GM23338 (cell line): ENCODE data around the gene ANKH. TPM values are rescaled to one million over a fixed set of nuclear protein-coding genes. Genes with fewer than 3 reads are reported as not detected.

Source experiments
- ATAC-seq: fragments of 200-7000 bp; cut with Tn5 transposase; 3 replicates; pipeline ENCODE4 v1.9.1; 2020
- DNase-seq: peaks from one replicate; pipeline ENCODE4 v3.0.0-alpha.2; 2015; ENCODE audit warnings: low spot score
- H2AFZ ChIP-seq: fragments of 200-600 bp; sonication (generic); 2 replicates; pipeline ENCODE4 v1.8.0; 2016; ENCODE audit warnings: antibody characterized with exemption, mild to moderate bottlenecking, moderate library complexity
- H3F3A ChIP-seq: fragments of 200-600 bp; sonication (generic); replicated peaks from 2 replicates; pipeline ENCODE4 v1.8.0; 2017; ENCODE audit warnings: antibody characterized with exemption, mixed run types, low read depth
- H3K27ac ChIP-seq: fragments of 200-600 bp; sonication (generic); 2 replicates; pipeline ENCODE4 v1.6.1; 2016; ENCODE audit warnings: low read depth
- H3K27me3 ChIP-seq: fragments of 200-600 bp; sonication (generic); 2 replicates; pipeline ENCODE4 v1.8.0; 2016; ENCODE audit warnings: mild to moderate bottlenecking, mixed run types, moderate library complexity; ENCODE audit not compliant: insufficient read depth
- H3K36me3 ChIP-seq: fragments of 200-600 bp; sonication (generic); 2 replicates; pipeline ENCODE4 v1.8.0; 2016; ENCODE audit warnings: mild to moderate bottlenecking; ENCODE audit not compliant: insufficient read depth
- H3K4me1 ChIP-seq: fragments of 200-600 bp; sonication (generic); 2 replicates; pipeline ENCODE4 v1.8.0; 2016; ENCODE audit warnings: mild to moderate bottlenecking, moderate library complexity; ENCODE audit not compliant: insufficient read depth
- H3K4me2 ChIP-seq: fragments of 200-600 bp; sonication (generic); 2 replicates; pipeline ENCODE4 v1.7.1; 2017; ENCODE audit warnings: mixed run types
- H3K4me3 ChIP-seq: fragments of 200-600 bp; sonication (generic); 2 replicates; pipeline ENCODE4 v1.6.1; 2016; ENCODE audit warnings: mixed run types
- H3K79me2 ChIP-seq: fragments of 200-600 bp; sonication (generic); replicated peaks from 2 replicates; pipeline ENCODE4 v1.8.0; 2017; ENCODE audit warnings: mild to moderate bottlenecking; ENCODE audit not compliant: insufficient read depth
- H3K9me2 ChIP-seq: fragments of 200-600 bp; sonication (generic); 2 replicates; pipeline ENCODE4 v1.8.0; 2017; ENCODE audit not compliant: insufficient read depth
- H4K20me1 ChIP-seq: fragments of 200-600 bp; sonication (generic); replicated peaks from 2 replicates; pipeline ENCODE4 v1.8.0; 2017; ENCODE audit warnings: mild to moderate bottlenecking; ENCODE audit not compliant: insufficient read depth
- H3K27ac Mint-ChIP-seq: 2 replicates; pipeline ENCODE4 v1.8.0; 2020; ENCODE audit warnings: inconsistent platforms, mild to moderate bottlenecking, moderate library complexity, mixed read lengths
- H3K27me3 Mint-ChIP-seq: 3 replicates; pipeline ENCODE4 v1.8.0; 2022; ENCODE audit warnings: low read depth, mild to moderate bottlenecking, moderate library complexity, mixed read lengths, inconsistent platforms; ENCODE audit not compliant: insufficient read depth, poor library complexity
- H3K36me3 Mint-ChIP-seq: 3 replicates; pipeline ENCODE4 v1.8.0; 2021; ENCODE audit warnings: low read depth, mild to moderate bottlenecking, inconsistent platforms, moderate library complexity, mixed read lengths
- H3K4me1 Mint-ChIP-seq: 3 replicates; pipeline ENCODE4 v1.8.0; 2020; ENCODE audit warnings: mild to moderate bottlenecking, inconsistent platforms, mixed read lengths
- H3K4me3 Mint-ChIP-seq: 3 replicates; pipeline ENCODE4 v1.8.0; 2021; ENCODE audit warnings: moderate library complexity, mild to moderate bottlenecking, inconsistent platforms, mixed read lengths
- H3K9me3 Mint-ChIP-seq: 3 replicates; pipeline ENCODE4 v1.8.0; 2020; ENCODE audit warnings: moderate library complexity, mild to moderate bottlenecking, inconsistent platforms, mixed read lengths
- CREB1 ChIP-seq: fragments of 250-450 bp; sonication (Bioruptor Pico); IDR thresholded peaks from 2 replicates; pipeline ENCODE4 v1.5.0; 2020; ENCODE audit warnings: low read depth, mild to moderate bottlenecking, moderate library complexity
- EZH2 ChIP-seq: fragments of 200-600 bp; sonication (generic); IDR thresholded peaks from one replicate; pipeline ENCODE4 v1.8.0; 2017; ENCODE audit warnings: antibody characterized with exemption, mild to moderate bottlenecking, low read depth; ENCODE audit not compliant: unreplicated experiment
- EZH2phosphoT487 ChIP-seq: fragments of 200-600 bp; sonication (generic); IDR thresholded peaks from one replicate; pipeline ENCODE4 v1.8.1; 2018; ENCODE audit warnings: antibody characterized with exemption; ENCODE audit not compliant: unreplicated experiment
- POLR2AphosphoS5 ChIP-seq: IDR thresholded peaks from 2 replicates; pipeline ENCODE4 v1.6.1; 2016; ENCODE audit warnings: antibody characterized with exemption, low read depth
- ZNF114 ChIP-seq: fragments of 250-450 bp; sonication (Bioruptor Pico); IDR thresholded peaks from 2 replicates; pipeline ENCODE4 v1.5.0; 2020; ENCODE audit warnings: mild to moderate bottlenecking, moderate library complexity
- ZNF331 ChIP-seq: fragments of 250-450 bp; sonication (Bioruptor Pico); IDR thresholded peaks from 2 replicates; pipeline ENCODE4 v1.5.0; 2020; ENCODE audit warnings: low read depth, mild to moderate bottlenecking, moderate library complexity
- polyA plus RNA-seq: library from polyadenylated mRNA; unstranded; fragments of >200 nt; fragmentation: Nextera tagmentation; extraction: Ambion mirVana; gene quantifications from 2 replicates; pipeline ENCODE4 v1.2.1, GENCODE V29; 2016
- total RNA-seq: library from RNA; depleted of rRNA; stranded (reverse); fragments of >200 nt; shearing (Covaris generic); gene quantifications from 2 replicates; pipeline ENCODE4 v1.2.3, GENCODE V29; 2014
- TF ChIP-seq, protein P1 (sequence below): IDR thresholded peaks from 2 replicates; pipeline ENCODE4 v1.6.1; 2016; ENCODE audit warnings: antibody characterized with exemption
- TF ChIP-seq, protein P2 (sequence below), 2 experiments: fragments of 200-600 bp in 1 of 2; sonication (generic) in 1 of 2; conservative IDR thresholded peaks; 2 replicates each; pipeline versions ENCODE4 v1.5.1 to v1.6.1; 2016 to 2017; ENCODE audit warnings: antibody characterized with exemption in 2 of 2, low read depth in 2 of 2, mild to moderate bottlenecking in 2 of 2, moderate library complexity in 1 of 2
- TF ChIP-seq, protein P3 (sequence below): fragments of 250-450 bp; sonication (Bioruptor Pico); IDR thresholded peaks from 2 replicates; pipeline ENCODE4 v1.5.0; 2020; ENCODE audit warnings: mild to moderate bottlenecking, moderate library complexity

The ANKH gene
- total and polyA plus RNA-seq, 2 experiments from 2014 or later, result 5.0 to 6.1 TPM

DNA sequence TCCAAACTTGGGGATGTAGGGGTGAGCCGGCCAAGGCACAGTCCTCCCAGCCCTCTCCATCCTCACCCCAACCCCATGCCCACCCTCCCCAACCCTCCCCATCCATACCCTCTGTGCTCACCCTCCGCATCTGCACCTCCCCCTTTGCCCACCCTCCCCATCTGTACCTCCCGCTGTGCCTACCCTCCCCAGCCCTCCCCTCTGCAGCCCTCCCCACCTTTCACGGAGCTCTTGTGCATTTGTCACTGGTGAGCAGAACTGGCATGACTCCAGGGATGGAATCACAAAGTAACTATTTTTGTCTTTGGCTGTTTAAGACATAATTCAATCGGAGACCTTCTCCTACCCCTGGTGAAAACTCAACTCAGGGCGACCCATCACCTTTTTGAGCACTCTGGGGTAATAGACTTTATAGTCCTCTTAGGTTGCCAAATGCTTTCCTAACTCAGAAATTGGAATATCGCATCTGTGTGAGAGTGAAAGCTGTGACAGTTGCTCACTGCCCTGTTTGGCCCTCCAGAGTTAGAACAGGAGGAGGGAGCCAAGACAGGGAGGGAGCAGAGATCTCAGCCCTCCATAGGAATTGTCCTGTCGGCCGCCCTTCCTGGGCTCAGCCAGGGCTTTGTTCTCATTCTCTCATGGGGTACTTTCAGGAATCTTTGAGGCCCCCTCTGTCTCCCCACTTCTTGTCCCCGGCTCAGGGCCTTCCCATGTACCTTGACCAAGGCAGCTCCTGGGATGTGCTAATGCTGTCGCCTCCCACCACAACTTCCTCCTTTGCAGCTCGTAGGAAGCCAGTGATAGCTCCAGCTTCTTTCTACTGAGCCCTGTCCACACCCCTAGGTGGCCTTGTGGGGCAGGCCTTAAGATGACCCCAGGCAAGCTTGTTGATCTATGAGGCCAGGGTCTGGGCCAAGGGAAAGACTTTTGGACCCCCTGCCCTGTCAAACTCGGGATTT lies 170.8 kb downstream of the ANKH start:
- Histone ChIP-seq H2AFZ (no peak overlapping the region), H4K20me1 (peaks cover 3% of the 10 kb centered on the region; the same call in 1 of the 2 replicates), H3K4me3 (no peak overlapping the region), H3K36me3 (peaks cover 12% of the 10 kb centered on the region; the same call in 1 of the 2 replicates), H3K27ac (no peak overlapping the region), H3K4me1 (peaks cover 8% of the 10 kb centered on the region), H3K9me2 (0 out of 2 replicates have a peak, but pooled peaks cover 5% of the 10 kb centered on the region), H3K4me2 (no peak overlapping the region), H3K79me2 (no peaks in the 10 kb centered on the region; the same call in 1 of the 2 replicates), H3K27me3 (no peaks in the 10 kb centered on the region), H3F3A (no peaks in the 10 kb centered on the region)
- ATAC-seq (no peak), DNase-seq (no peak)
- no peak overlapping the region; the same call in 1 of the 2 replicates for H3K27ac Mint-ChIP-seq
- no peak overlapping the region for H3K4me3 Mint-ChIP-seq
- H3K4me1 Mint-ChIP-seq, result peaks cover 10% of the 10 kb centered on the region
- TF ChIP-seq, protein P1, sequence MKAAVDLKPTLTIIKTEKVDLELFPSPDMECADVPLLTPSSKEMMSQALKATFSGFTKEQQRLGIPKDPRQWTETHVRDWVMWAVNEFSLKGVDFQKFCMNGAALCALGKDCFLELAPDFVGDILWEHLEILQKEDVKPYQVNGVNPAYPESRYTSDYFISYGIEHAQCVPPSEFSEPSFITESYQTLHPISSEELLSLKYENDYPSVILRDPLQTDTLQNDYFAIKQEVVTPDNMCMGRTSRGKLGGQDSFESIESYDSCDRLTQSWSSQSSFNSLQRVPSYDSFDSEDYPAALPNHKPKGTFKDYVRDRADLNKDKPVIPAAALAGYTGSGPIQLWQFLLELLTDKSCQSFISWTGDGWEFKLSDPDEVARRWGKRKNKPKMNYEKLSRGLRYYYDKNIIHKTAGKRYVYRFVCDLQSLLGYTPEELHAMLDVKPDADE, result no peak
- TF ChIP-seq EZH2, result no peak
- no peak for TF ChIP-seq ZNF114 (CRISPR knock-in tag)
- no peak for TF ChIP-seq CREB1 (CRISPR knock-in tag)
- TF ChIP-seq EZH2phosphoT487, result no peak
- no peak for TF ChIP-seq POLR2AphosphoS5
- TF ChIP-seq, protein P2, sequence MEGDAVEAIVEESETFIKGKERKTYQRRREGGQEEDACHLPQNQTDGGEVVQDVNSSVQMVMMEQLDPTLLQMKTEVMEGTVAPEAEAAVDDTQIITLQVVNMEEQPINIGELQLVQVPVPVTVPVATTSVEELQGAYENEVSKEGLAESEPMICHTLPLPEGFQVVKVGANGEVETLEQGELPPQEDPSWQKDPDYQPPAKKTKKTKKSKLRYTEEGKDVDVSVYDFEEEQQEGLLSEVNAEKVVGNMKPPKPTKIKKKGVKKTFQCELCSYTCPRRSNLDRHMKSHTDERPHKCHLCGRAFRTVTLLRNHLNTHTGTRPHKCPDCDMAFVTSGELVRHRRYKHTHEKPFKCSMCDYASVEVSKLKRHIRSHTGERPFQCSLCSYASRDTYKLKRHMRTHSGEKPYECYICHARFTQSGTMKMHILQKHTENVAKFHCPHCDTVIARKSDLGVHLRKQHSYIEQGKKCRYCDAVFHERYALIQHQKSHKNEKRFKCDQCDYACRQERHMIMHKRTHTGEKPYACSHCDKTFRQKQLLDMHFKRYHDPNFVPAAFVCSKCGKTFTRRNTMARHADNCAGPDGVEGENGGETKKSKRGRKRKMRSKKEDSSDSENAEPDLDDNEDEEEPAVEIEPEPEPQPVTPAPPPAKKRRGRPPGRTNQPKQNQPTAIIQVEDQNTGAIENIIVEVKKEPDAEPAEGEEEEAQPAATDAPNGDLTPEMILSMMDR (conservative IDR thresholded peaks at IDR 0.05; ENCODE audit: low read depth in 2 of 2), result no peak
- TF ChIP-seq, protein P3, sequence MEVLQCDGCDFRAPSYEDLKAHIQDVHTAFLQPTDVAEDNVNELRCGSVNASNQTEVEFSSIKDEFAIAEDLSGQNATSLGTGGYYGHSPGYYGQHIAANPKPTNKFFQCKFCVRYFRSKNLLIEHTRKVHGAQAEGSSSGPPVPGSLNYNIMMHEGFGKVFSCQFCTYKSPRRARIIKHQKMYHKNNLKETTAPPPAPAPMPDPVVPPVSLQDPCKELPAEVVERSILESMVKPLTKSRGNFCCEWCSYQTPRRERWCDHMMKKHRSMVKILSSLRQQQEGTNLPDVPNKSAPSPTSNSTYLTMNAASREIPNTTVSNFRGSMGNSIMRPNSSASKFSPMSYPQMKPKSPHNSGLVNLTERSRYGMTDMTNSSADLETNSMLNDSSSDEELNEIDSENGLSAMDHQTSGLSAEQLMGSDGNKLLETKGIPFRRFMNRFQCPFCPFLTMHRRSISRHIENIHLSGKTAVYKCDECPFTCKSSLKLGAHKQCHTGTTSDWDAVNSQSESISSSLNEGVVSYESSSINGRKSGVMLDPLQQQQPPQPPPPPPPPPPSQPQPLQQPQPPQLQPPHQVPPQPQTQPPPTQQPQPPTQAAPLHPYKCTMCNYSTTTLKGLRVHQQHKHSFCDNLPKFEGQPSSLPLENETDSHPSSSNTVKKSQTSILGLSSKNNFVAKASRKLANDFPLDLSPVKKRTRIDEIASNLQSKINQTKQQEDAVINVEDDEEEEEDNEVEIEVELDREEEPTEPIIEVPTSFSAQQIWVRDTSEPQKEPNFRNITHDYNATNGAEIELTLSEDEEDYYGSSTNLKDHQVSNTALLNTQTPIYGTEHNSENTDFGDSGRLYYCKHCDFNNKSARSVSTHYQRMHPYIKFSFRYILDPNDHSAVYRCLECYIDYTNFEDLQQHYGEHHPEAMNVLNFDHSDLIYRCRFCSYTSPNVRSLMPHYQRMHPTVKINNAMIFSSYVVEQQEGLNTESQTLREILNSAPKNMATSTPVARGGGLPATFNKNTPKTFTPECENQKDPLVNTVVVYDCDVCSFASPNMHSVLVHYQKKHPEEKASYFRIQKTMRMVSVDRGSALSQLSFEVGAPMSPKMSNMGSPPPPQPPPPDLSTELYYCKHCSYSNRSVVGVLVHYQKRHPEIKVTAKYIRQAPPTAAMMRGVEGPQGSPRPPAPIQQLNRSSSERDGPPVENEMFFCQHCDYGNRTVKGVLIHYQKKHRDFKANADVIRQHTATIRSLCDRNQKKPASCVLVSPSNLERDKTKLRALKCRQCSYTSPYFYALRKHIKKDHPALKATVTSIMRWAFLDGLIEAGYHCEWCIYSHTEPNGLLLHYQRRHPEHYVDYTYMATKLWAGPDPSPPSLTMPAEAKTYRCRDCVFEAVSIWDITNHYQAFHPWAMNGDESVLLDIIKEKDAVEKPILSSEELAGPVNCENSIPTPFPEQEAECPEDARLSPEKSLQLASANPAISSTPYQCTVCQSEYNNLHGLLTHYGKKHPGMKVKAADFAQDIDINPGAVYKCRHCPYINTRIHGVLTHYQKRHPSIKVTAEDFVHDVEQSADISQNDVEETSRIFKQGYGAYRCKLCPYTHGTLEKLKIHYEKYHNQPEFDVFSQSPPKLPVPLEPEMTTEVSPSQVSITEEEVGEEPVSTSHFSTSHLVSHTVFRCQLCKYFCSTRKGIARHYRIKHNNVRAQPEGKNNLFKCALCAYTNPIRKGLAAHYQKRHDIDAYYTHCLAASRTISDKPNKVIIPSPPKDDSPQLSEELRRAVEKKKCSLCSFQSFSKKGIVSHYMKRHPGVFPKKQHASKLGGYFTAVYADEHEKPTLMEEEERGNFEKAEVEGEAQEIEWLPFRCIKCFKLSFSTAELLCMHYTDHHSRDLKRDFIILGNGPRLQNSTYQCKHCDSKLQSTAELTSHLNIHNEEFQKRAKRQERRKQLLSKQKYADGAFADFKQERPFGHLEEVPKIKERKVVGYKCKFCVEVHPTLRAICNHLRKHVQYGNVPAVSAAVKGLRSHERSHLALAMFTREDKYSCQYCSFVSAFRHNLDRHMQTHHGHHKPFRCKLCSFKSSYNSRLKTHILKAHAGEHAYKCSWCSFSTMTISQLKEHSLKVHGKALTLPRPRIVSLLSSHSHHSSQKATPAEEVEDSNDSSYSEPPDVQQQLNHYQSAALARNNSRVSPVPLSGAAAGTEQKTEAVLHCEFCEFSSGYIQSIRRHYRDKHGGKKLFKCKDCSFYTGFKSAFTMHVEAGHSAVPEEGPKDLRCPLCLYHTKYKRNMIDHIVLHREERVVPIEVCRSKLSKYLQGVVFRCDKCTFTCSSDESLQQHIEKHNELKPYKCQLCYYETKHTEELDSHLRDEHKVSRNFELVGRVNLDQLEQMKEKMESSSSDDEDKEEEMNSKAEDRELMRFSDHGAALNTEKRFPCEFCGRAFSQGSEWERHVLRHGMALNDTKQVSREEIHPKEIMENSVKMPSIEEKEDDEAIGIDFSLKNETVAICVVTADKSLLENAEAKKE, result no peak
- TF ChIP-seq ZNF331, result no peak
- H3K36me3 Mint-ChIP-seq, result peaks cover 34% of the 10 kb centered on the region
- no peaks in the 10 kb centered on the region for H3K9me3 Mint-ChIP-seq
- peaks cover 7% of the 10 kb centered on the region for H3K27me3 Mint-ChIP-seq
